Measurements from ENCODE around the gene CENPL. TPM values are rescaled to one million over a fixed set of nuclear protein-coding genes. Genes with fewer than 3 reads are reported as not detected.
A peak's percentile ranks its signal among the peaks of the same experiment; 100 is the strongest.
"Not testable (repeated sequence)": the region's sequence is repeated elsewhere in the genome, so short reads cannot be mapped to it uniquely, and the experiment has no call there.

CENPL gene
- polyA plus RNA-seq, 1 experiment = 8.7 TPM

GRCh38 chr1:173827611-173828010, 2.9 kb upstream of the CENPL start:
- no peaks in the 10 kb centered on the region for H3K27me3 ChIP-seq (ENCODE audit: control insufficient read depth, insufficient read depth, low read length)
- no peaks in the 10 kb centered on the region; the same call in 1 of the 2 replicates for H3K9me3 ChIP-seq (ENCODE audit: control insufficient read depth, insufficient read depth, low read length)
- H3K4me3 ChIP-seq (ENCODE audit: low read depth, low read length) = no peak overlapping the region
- POLR2A ChIA-PET = no interaction called here
- no peak for DNase-seq (ENCODE audit: low read depth, low spot score)
- no peak overlapping the region for H3K27ac ChIP-seq (ENCODE audit: low read depth, low read length)
- TF ChIP-seq CTCF (IDR thresholded peaks at IDR 0.05; ENCODE audit: low read depth, low read length) = no peak
- CTCF ChIA-PET = interaction anchor here (1.5 to 5.4 kb wide), 2 partner anchors 397 to 1085 kb away, joined by 4 to 33 read pairs; no protein-coding TSS in a partner anchor

- TF ChIP-seq CTCF (IDR thresholded peaks at IDR 0.05; ENCODE audit: low read depth, low read length) = no peak
- ChIA-PET CTCF (interaction anchor here (1.5 to 5.4 kb wide), 3 partner anchors 393 to 1079 kb away, joined by 4 to 33 read pairs (median 7); no protein-coding TSS in a partner anchor), POLR2A (interaction anchor here (0.5 to 2.3 kb wide), 9 partner anchors 13 to 394 kb away, joined by 3 to 7 read pairs (median 4); partner anchors contain the start of genes GAS5, KLHL20 and ZBTB37)
- H3K9me3 ChIP-seq (ENCODE audit: control insufficient read depth, insufficient read depth, low read length) = no peaks in the 10 kb centered on the region; the same call in 1 of the 2 replicates
- DNase-seq (ENCODE audit: low read depth, low spot score) = peak; percentile 7
- H3K27ac ChIP-seq (ENCODE audit: low read depth, low read length) = peak overlapping the region; percentile 98
- H3K27me3 ChIP-seq (ENCODE audit: control insufficient read depth, insufficient read depth, low read length) = no peaks in the 10 kb centered on the region
- peak overlapping the region; percentile 98 for H3K4me3 ChIP-seq (ENCODE audit: low read depth, low read length)
Observed at GRCh38 chr1:173823781-173824314, 835 bp downstream of the CENPL start.

GRCh38 chr1:173821680-173822079, 3.0 kb downstream of the CENPL start:
- no peak for DNase-seq (ENCODE audit: low read depth, low spot score)
- Histone ChIP-seq H3K4me3 (ENCODE audit: low read depth, low read length) (no peak overlapping the region), H3K9me3 (ENCODE audit: control insufficient read depth, insufficient read depth, low read length) (no peaks in the 10 kb centered on the region; the same call in 1 of the 2 replicates), H3K27me3 (ENCODE audit: control insufficient read depth, insufficient read depth, low read length) (no peaks in the 10 kb centered on the region), H3K27ac (ENCODE audit: low read depth, low read length) (no peak overlapping the region)
- POLR2A ChIA-PET = interaction anchor here (0.6 kb wide), 1 partner anchor 16 kb away, joined by 3 read pairs; no protein-coding TSS in a partner anchor
- TF ChIP-seq CTCF (IDR thresholded peaks at IDR 0.05; ENCODE audit: low read depth, low read length) = no peak
- CTCF ChIA-PET = no interaction called here

GRCh38 chr1:173818459-173818858, 6.2 kb downstream of the CENPL start:
- Histone ChIP-seq H3K27ac (ENCODE audit: low read depth, low read length) (no peak overlapping the region), H3K4me3 (ENCODE audit: low read depth, low read length) (no peak overlapping the region), H3K9me3 (ENCODE audit: control insufficient read depth, insufficient read depth, low read length) (no peaks in the 10 kb centered on the region), H3K27me3 (ENCODE audit: control insufficient read depth, insufficient read depth, low read length) (no peaks in the 10 kb centered on the region)
- ChIA-PET CTCF (interaction anchor here (0.6 kb wide), 1 partner anchor 16 kb away, joined by 3 read pairs; no protein-coding TSS in a partner anchor), POLR2A (no interaction called here)
- no peak for TF ChIP-seq CTCF (IDR thresholded peaks at IDR 0.05; ENCODE audit: low read depth, low read length)
- DNase-seq (ENCODE audit: low read depth, low spot score) = no peak

- POLR2A ChIA-PET; CTCF ChIA-PET; H3K4me3 ChIP-seq (ENCODE audit: low read depth, low read length); H3K27ac ChIP-seq (ENCODE audit: low read depth, low read length); H3K9me3 ChIP-seq (ENCODE audit: control insufficient read depth, insufficient read depth, low read length); DNase-seq (ENCODE audit: low read depth, low spot score); H3K27me3 ChIP-seq (ENCODE audit: control insufficient read depth, insufficient read depth, low read length): not testable (repeated sequence)
Observed at GRCh38 chr1:173813654-173814053, 11.0 kb downstream of the CENPL start.
